H1 (cell line): Measurements from ENCODE around the gene CRYBB3. TPM values are rescaled to one million over a fixed set of nuclear protein-coding genes. Genes with fewer than 3 reads are reported as not detected.

Experiments
- CTCF ChIA-PET: fragments of 300-600 bp; sonication (Branson Sonifier 250); formaldehyde crosslinking; loops from one replicate; lab custom pipeline; 2021; ENCODE audit not compliant: partially characterized antibody; lab: Charles Lee
- POLR2A ChIA-PET: fragments of 300-600 bp; sonication (Branson Sonifier 250); formaldehyde crosslinking; loops from one replicate; lab custom pipeline; 2021; ENCODE audit warnings: inconsistent platforms; ENCODE audit not compliant: partially characterized antibody; lab: Charles Lee
- DNase-seq, 2 experiments: peaks; one replicate each; pipeline versions ENCODE4 v3.0.0 to v3.0.0-alpha.2; 2010 to 2022; ENCODE audit warnings: low spot score in 2 of 2, low read depth in 1 of 2, mixed read lengths in 1 of 2
- FAIRE-seq: peaks from 2 replicates; lab custom pipeline; 2011; peaks lifted over from hg19 to GRCh38; lab: Jason Lieb, UNC
- H2AFZ ChIP-seq: 2 replicates; pipeline ENCODE4 v1.8.1; 2012; ENCODE audit warnings: low read length, inconsistent platforms
- H2AK5ac ChIP-seq: 2 replicates; pipeline ENCODE4 v1.6.1; 2013; ENCODE audit warnings: low read depth, low read length
- H2BK120ac ChIP-seq: replicated peaks from 2 replicates; pipeline ENCODE3; 2013; ENCODE audit warnings: low read depth, low read length, inconsistent platforms
- H2BK12ac ChIP-seq: 2 replicates; pipeline ENCODE4 v1.6.1; 2013; ENCODE audit warnings: low read depth, low read length
- H2BK15ac ChIP-seq: 2 replicates; pipeline ENCODE4 v1.6.1; 2013; ENCODE audit warnings: low read length
- H2BK20ac ChIP-seq: 2 replicates; pipeline ENCODE4 v1.6.1; 2013; ENCODE audit warnings: low read length
- H2BK5ac ChIP-seq: 2 replicates; pipeline ENCODE4 v1.6.1; 2013; ENCODE audit warnings: low read depth, low read length
- H3K14ac ChIP-seq: 2 replicates; pipeline ENCODE4 v1.6.1; 2013; ENCODE audit warnings: inconsistent platforms; ENCODE audit not compliant: insufficient read length
- H3K18ac ChIP-seq: 2 replicates; pipeline ENCODE4 v1.6.1; 2013; ENCODE audit warnings: low read length; ENCODE audit errors: extremely low read depth
- H3K23ac ChIP-seq: 2 replicates; pipeline ENCODE4 v1.6.1; 2013; ENCODE audit warnings: inconsistent platforms; ENCODE audit not compliant: insufficient read length
- H3K23me2 ChIP-seq: 2 replicates; pipeline ENCODE4 v1.6.1; 2013; ENCODE audit warnings: low read depth, low read length
- H3K27ac ChIP-seq: 2 replicates; pipeline ENCODE4 v1.6.1; 2011; ENCODE audit warnings: low read depth, low read length, inconsistent platforms
- H3K27me3 ChIP-seq, 4 experiments: replicated peaks in 1 of 4; 1 replicate in 1 of 4; 2 replicates in 3 of 4; pipeline versions ENCODE4 v1.6.1 to v1.8.1; 2011 to 2013; ENCODE audit warnings: low read length in 3 of 4, mild to moderate bottlenecking in 3 of 4, inconsistent platforms in 2 of 4, mixed read lengths in 2 of 4, moderate library complexity in 1 of 4; ENCODE audit not compliant: control insufficient read depth in 3 of 4, insufficient read depth in 3 of 4; ENCODE audit errors: extremely low read depth in 1 of 4
- H3K36me3 ChIP-seq, 4 experiments: 2 replicates each; pipeline versions ENCODE4 v1.6.1 to v1.8.1; 2011 to 2013; ENCODE audit warnings: mild to moderate bottlenecking in 4 of 4, low read length in 3 of 4, moderate library complexity in 2 of 4, control low read depth in 1 of 4, inconsistent platforms in 1 of 4; ENCODE audit not compliant: insufficient read depth in 4 of 4, control insufficient read depth in 2 of 4
- H3K4ac ChIP-seq: replicated peaks from 2 replicates; pipeline ENCODE3; 2013; ENCODE audit warnings: low read length, low read depth, mixed read lengths, inconsistent platforms; ENCODE audit not compliant: insufficient read length
- H3K4me1 ChIP-seq, 4 experiments: replicated peaks in 1 of 4; 1 replicate in 1 of 4; 2 replicates in 3 of 4; pipeline versions ENCODE4 v1.6.1 to v1.8.1; 2011 to 2013; ENCODE audit warnings: low read length in 3 of 4, inconsistent platforms in 2 of 4, mixed read lengths in 1 of 4; ENCODE audit not compliant: insufficient read depth in 4 of 4, control insufficient read depth in 3 of 4
- H3K4me2 ChIP-seq, 2 experiments: 2 replicates each; pipeline versions ENCODE4 v1.6.1 to v1.8.1; 2011 to 2013; ENCODE audit warnings: low read depth in 2 of 2, low read length in 2 of 2, control low read depth in 1 of 2, inconsistent platforms in 1 of 2, mild to moderate bottlenecking in 1 of 2; ENCODE audit not compliant: insufficient read depth in 1 of 2
- H3K4me3 ChIP-seq, 4 experiments: fragments of 200-600, 300-600 bp in 1 of 4; sonication (generic), shearing (Covaris generic), sonication (Bioruptor Twin) in 1 of 4; 2 replicates each; pipeline versions ENCODE4 v1.5.1 to v1.8.1; 2011 to 2016; ENCODE audit warnings: low read length in 4 of 4, low read depth in 3 of 4, control low read depth in 2 of 4, inconsistent platforms in 2 of 4, mild to moderate bottlenecking in 2 of 4, mixed read lengths in 1 of 4, moderate library complexity in 1 of 4; ENCODE audit not compliant: insufficient read depth in 2 of 4; ENCODE audit errors: extremely low read depth in 1 of 4
- H3K56ac ChIP-seq: replicated peaks from 2 replicates; pipeline ENCODE3; 2013; ENCODE audit warnings: low read depth, mild to moderate bottlenecking, mixed read lengths, low read length, inconsistent platforms; ENCODE audit not compliant: insufficient read length
- H3K79me1 ChIP-seq: 2 replicates; pipeline ENCODE4 v1.6.1; 2013; ENCODE audit warnings: low read depth, low read length, control low read depth
- H3K79me2 ChIP-seq, 2 experiments: 2 replicates each; pipeline versions ENCODE4 v1.6.1 to v1.8.1; 2012 to 2013; ENCODE audit warnings: low read length in 2 of 2, mild to moderate bottlenecking in 2 of 2, inconsistent platforms in 1 of 2; ENCODE audit not compliant: insufficient read depth in 2 of 2, control insufficient read depth in 1 of 2
- H3K9ac ChIP-seq, 4 experiments: replicated peaks in 1 of 4; 1 replicate in 1 of 4; 2 replicates in 3 of 4; pipeline versions ENCODE4 v1.6.1 to v1.8.1; 2011 to 2013; ENCODE audit warnings: low read depth in 3 of 4, low read length in 3 of 4, control low read depth in 2 of 4, mild to moderate bottlenecking in 2 of 4, moderate library complexity in 2 of 4, inconsistent platforms in 1 of 4; ENCODE audit errors: extremely low read depth in 1 of 4
- H3K9me3 ChIP-seq, 2 experiments: 2 replicates each; pipeline versions ENCODE4 v1.6.1 to v1.8.1; 2012 to 2013; ENCODE audit warnings: mild to moderate bottlenecking in 2 of 2, moderate library complexity in 2 of 2, control low read depth in 1 of 2, inconsistent platforms in 1 of 2, low read depth in 1 of 2, low read length in 1 of 2, mixed read lengths in 1 of 2; ENCODE audit not compliant: insufficient read depth in 2 of 2
- H4K20me1 ChIP-seq, 2 experiments: replicated peaks in 1 of 2; 2 replicates each; pipeline versions ENCODE3 to v1.8.1; 2011 to 2013; ENCODE audit warnings: inconsistent platforms in 2 of 2, low read length in 2 of 2, mild to moderate bottlenecking in 1 of 2; ENCODE audit not compliant: insufficient read depth in 2 of 2, control insufficient read depth in 1 of 2
- H4K5ac ChIP-seq: 2 replicates; pipeline ENCODE4 v1.6.1; 2013; ENCODE audit warnings: low read length, low read depth, mixed read lengths, inconsistent platforms; ENCODE audit not compliant: insufficient read length
- H4K8ac ChIP-seq: 2 replicates; pipeline ENCODE4 v1.8.0; 2013; ENCODE audit warnings: mild to moderate bottlenecking, moderate library complexity, low read length, inconsistent platforms; ENCODE audit not compliant: insufficient read depth; ENCODE audit errors: extremely low read depth
- H4K91ac ChIP-seq: replicated peaks from 2 replicates; pipeline ENCODE3; 2013; ENCODE audit warnings: low read length, mixed read lengths, inconsistent platforms; ENCODE audit not compliant: insufficient read length
- BRCA1 ChIP-seq: IDR thresholded peaks from 2 replicates; pipeline ENCODE4 v1.6.1; 2012; ENCODE audit warnings: low read depth, low read length, improper control_type of control experiment
- CBX8 ChIP-seq: fragments of 300-800, 300-1000 bp; sonication (generic); IDR thresholded peaks from 2 replicates; pipeline ENCODE4 v1.7.1; 2016; ENCODE audit warnings: low read depth, low read length, borderline replicate concordance
- CHD1 ChIP-seq: IDR thresholded peaks from 2 replicates; pipeline ENCODE4 v1.6.1; 2012; ENCODE audit warnings: low read depth, low read length, improper control_type of control experiment
- CHD2 ChIP-seq: IDR thresholded peaks from 2 replicates; pipeline ENCODE4 v1.6.1; 2012; ENCODE audit warnings: low read length, improper control_type of control experiment
- EP300 ChIP-seq, 2 experiments: IDR thresholded peaks; 1 replicate in 1 of 2; 2 replicates in 1 of 2; pipeline ENCODE4 v1.6.1; 2011 to 2012; ENCODE audit warnings: low read depth in 2 of 2, low read length in 2 of 2, mild to moderate bottlenecking in 2 of 2, borderline replicate concordance in 1 of 2, inconsistent platforms in 1 of 2, moderate library complexity in 1 of 2
- JUN ChIP-seq: IDR thresholded peaks from 2 replicates; pipeline ENCODE4 v1.6.1; 2011; ENCODE audit warnings: low read depth, mild to moderate bottlenecking, improper control_type of control experiment, low read length
- NRF1 ChIP-seq: IDR thresholded peaks from 2 replicates; pipeline ENCODE4 v1.6.1; 2011; ENCODE audit warnings: mild to moderate bottlenecking, low read depth, low read length, improper control_type of control experiment
- POLR2AphosphoS5 ChIP-seq: IDR thresholded peaks from 2 replicates; pipeline ENCODE4 v1.6.1; 2011; ENCODE audit warnings: low read depth, low read length
- POU5F1 ChIP-seq: IDR thresholded peaks from 2 replicates; pipeline ENCODE4 v1.6.1; 2011; ENCODE audit warnings: low read depth, mild to moderate bottlenecking, low read length, moderate library complexity
- RBBP5 ChIP-seq: IDR thresholded peaks from 2 replicates; pipeline ENCODE4 v1.7.1; 2012; ENCODE audit warnings: low read depth, mild to moderate bottlenecking, inconsistent platforms, low read length, moderate library complexity, borderline replicate concordance
- RFX5 ChIP-seq: IDR thresholded peaks from 2 replicates; pipeline ENCODE4 v1.6.1; 2011; ENCODE audit warnings: low read depth, low read length, improper control_type of control experiment, borderline replicate concordance
- RXRA ChIP-seq: IDR thresholded peaks from 2 replicates; pipeline ENCODE4 v1.6.1; 2011; ENCODE audit warnings: low read depth, mild to moderate bottlenecking, low read length, moderate library complexity; ENCODE audit not compliant: insufficient read depth
- SRF ChIP-seq: IDR thresholded peaks from 2 replicates; pipeline ENCODE4 v1.6.1; 2011; ENCODE audit warnings: mild to moderate bottlenecking, low read depth, low read length, moderate library complexity
- TBP ChIP-seq: IDR thresholded peaks from 2 replicates; pipeline ENCODE4 v1.6.1; 2011; ENCODE audit warnings: low read depth, low read length, improper control_type of control experiment
- TEAD4 ChIP-seq: IDR thresholded peaks from 2 replicates; pipeline ENCODE4 v1.6.1; 2012; ENCODE audit warnings: low read depth, low read length, inconsistent platforms, mixed read lengths
- YY1 ChIP-seq: IDR thresholded peaks from 2 replicates; pipeline ENCODE4 v1.6.1; 2011; ENCODE audit warnings: low read depth, mild to moderate bottlenecking, low read length
- WGBS, 2 experiments: shearing (Covaris generic) in 1 of 2; methylation state at CpG; one replicate each; pipeline versions ENCODE4 v1.1.6 to v1.1.7; 2013 to 2015; ENCODE audit warnings: low lambda C conversion rate in 2 of 2, mixed read lengths in 2 of 2, inconsistent platforms in 1 of 2, low coverage in 1 of 2, missing lambda C conversion rate in 1 of 2; ENCODE audit not compliant: insufficient replicate concordance in 2 of 2, insufficient coverage in 1 of 2, insufficient read length in 1 of 2; ENCODE audit errors: extremely low coverage in 1 of 2, missing lambda C conversion rate in 1 of 2; 5-methylcytosine and 5-hydroxymethylcytosine counted together
- polyA plus RNA-seq, 7 experiments: library from polyadenylated mRNA; depleted of rRNA in 3 of 7; stranded (reverse) in 5 of 7; unstranded in 2 of 7; fragments of >200 nt in 5 of 7; fragments of 200-250 nt in 2 of 7; gene quantifications; 1 replicate in 5 of 7; 2 replicates in 1 of 7; 4 replicates in 1 of 7; pipeline versions ENCODE4 v1.2.1 to v1.2.3, GENCODE V29; 2011 to 2013; ENCODE audit warnings: missing spikeins in 2 of 7, mixed read lengths in 2 of 7
- total RNA-seq: library from RNA; stranded (reverse); fragmentation: NEBNext Ultra II Directional; extraction: Animal tissue kit (Norgen Biotek cat#: 25700); gene quantifications from 2 replicates; pipeline ENCODE4 v1.2.1, GENCODE V29; 2021

Gene CRYBB3
- total and polyA plus RNA-seq, 2 of the 8 experiments (the other 6 are each of a cell fraction or from before 2014, with no cell fraction given), result 0.44 to 0.58 TPM

GRCh38 chr22:25210793-25211192, 11.1 kb downstream of the CRYBB3 start:
- no peak overlapping the region for H2AFZ ChIP-seq
- H3K9ac ChIP-seq, result no peak overlapping the region
- H3K56ac ChIP-seq, result no peak overlapping the region
- no peaks in the 10 kb centered on the region for H3K36me3 ChIP-seq
- H3K18ac ChIP-seq, result no peak overlapping the region
- no peaks in the 10 kb centered on the region for H3K79me2 ChIP-seq
- no peak overlapping the region for H3K4ac ChIP-seq
- no peak overlapping the region for H4K91ac ChIP-seq
- no peak overlapping the region for H2BK5ac ChIP-seq
- H3K4me2 ChIP-seq, result no peak overlapping the region
- H3K27me3 ChIP-seq, result no peaks in the 10 kb centered on the region
- TF ChIP-seq RFX5 (no peak), EP300 (IDR thresholded peaks at IDR 0.05; ENCODE audit: borderline replicate concordance in 1 of 2, low read depth in 2 of 2, low read length in 2 of 2) (no peak), NRF1 (no peak), TBP (no peak), RXRA (no peak), JUN (no peak), RBBP5 (no peak), BRCA1 (no peak), YY1 (no peak), CBX8 (no peak), TEAD4 (no peak), CHD2 (no peak), POLR2AphosphoS5 (no peak), CHD1 (no peak), POU5F1 (no peak), SRF (no peak)
- H3K9me3 ChIP-seq, result peaks cover 3 to 5% of the 10 kb centered on the region in 2 experiments; a peak in 1 of 4 replicates
- no peak overlapping the region for H2BK120ac ChIP-seq
- H2BK20ac ChIP-seq, result no peak overlapping the region
- peaks cover 4% of the 10 kb centered on the region; the same call in 1 of the 2 replicates for H3K23me2 ChIP-seq
- no peak overlapping the region for H2BK15ac ChIP-seq
- no peak overlapping the region for H3K4me3 ChIP-seq
- H3K79me1 ChIP-seq, result no peaks in the 10 kb centered on the region
- no peak overlapping the region for H3K27ac ChIP-seq
- ChIA-PET CTCF (interaction anchor here (0.5 to 3.5 kb wide), 8 partner anchors 8 to 303 kb away, joined by 3 to 18 read pairs (median 3); partner anchors contain the start of gene CRYBB3), POLR2A (interaction anchor here (1.0 kb wide), 1 partner anchor 8 kb away, joined by 3 read pairs; no protein-coding TSS in a partner anchor)
- H2AK5ac ChIP-seq, result no peak overlapping the region
- no peak overlapping the region for H3K14ac ChIP-seq
- no peak overlapping the region for H4K8ac ChIP-seq
- FAIRE-seq, result no peak
- DNase-seq, result no peak
- H4K5ac ChIP-seq, result no peak overlapping the region
- WGBS, 2 experiments, result 84% methylated on average over 3 of the region's 3 CpGs; no CpG with 5 or more reads in 1 of the 2 experiments
- no peaks in the 10 kb centered on the region for H4K20me1 ChIP-seq
- H2BK12ac ChIP-seq, result no peak overlapping the region
- H3K4me1 ChIP-seq, result peaks cover 0 to 2% (median 0%) of the 10 kb centered on the region in 4 experiments; a peak in 1 of 7 replicates
- no peak overlapping the region for H3K23ac ChIP-seq
